GM18511 (cell line): ENCODE measurements around the gene DSCAM.
"Not testable (repeated sequence)": the region's sequence is repeated elsewhere in the genome, so short reads cannot be mapped to it uniquely, and the experiment has no call there.

Source experiments
- ATAC-seq: cut with Tn5 transposase; IDR thresholded peaks from one replicate; pipeline ENCODE4 v1.9.1; 2021; ENCODE audit warnings: mild to moderate bottlenecking, moderate library complexity; ENCODE audit not compliant: unreplicated experiment

DSCAM gene

GRCh38 chr21:40472013-40472412 lies 374.9 kb downstream of the DSCAM start:
- no peak for ATAC-seq

- ATAC-seq: no peak
Observed at GRCh38 chr21:40471103-40471502, 375.9 kb downstream of the DSCAM start.

- no peak for ATAC-seq
Observed at GRCh38 chr21:40466893-40467483, 380.0 kb downstream of the DSCAM start.

GRCh38 chr21:40465382-40465781 lies 381.6 kb downstream of the DSCAM start:
- no peak for ATAC-seq

GRCh38 chr21:40463176-40463575 lies 383.8 kb downstream of the DSCAM start:
- no peak for ATAC-seq

GRCh38 chr21:40461008-40461407 lies 385.9 kb downstream of the DSCAM start:
- no peak for ATAC-seq

- no peak for ATAC-seq
Observed at GRCh38 chr21:40457741-40458140, 389.2 kb downstream of the DSCAM start.

- ATAC-seq: no peak
Observed at GRCh38 chr21:40454057-40454456, 392.9 kb downstream of the DSCAM start.

GRCh38 chr21:40453183-40453582 lies 393.8 kb downstream of the DSCAM start:
- no peak for ATAC-seq

GRCh38 chr21:40452548-40452947 lies 394.4 kb downstream of the DSCAM start:
- no peak for ATAC-seq

- ATAC-seq: no peak
Observed at GRCh38 chr21:40447016-40447415, 399.9 kb downstream of the DSCAM start.

- no peak for ATAC-seq
Observed at GRCh38 chr21:40445349-40445921, 401.5 kb downstream of the DSCAM start.

GRCh38 chr21:40439581-40439980 lies 407.4 kb downstream of the DSCAM start:
- not testable (repeated sequence) for ATAC-seq

- no peak for ATAC-seq
Observed at GRCh38 chr21:40438616-40439015, 408.3 kb downstream of the DSCAM start.

GRCh38 chr21:40436261-40436660 lies 410.7 kb downstream of the DSCAM start:
- no peak for ATAC-seq

- no peak for ATAC-seq
Observed at GRCh38 chr21:40433538-40433937, 413.4 kb downstream of the DSCAM start.

- no peak for ATAC-seq
Observed at GRCh38 chr21:40425981-40426380, 421.0 kb downstream of the DSCAM start.

GRCh38 chr21:40422896-40423635 lies 423.9 kb downstream of the DSCAM start:
- no peak for ATAC-seq

- ATAC-seq: no peak
Observed at GRCh38 chr21:40421121-40421520, 425.8 kb downstream of the DSCAM start.

GRCh38 chr21:40416572-40416971 lies 430.4 kb downstream of the DSCAM start:
- ATAC-seq: no peak

GRCh38 chr21:40408561-40408960 lies 438.4 kb downstream of the DSCAM start:
- ATAC-seq: no peak

- no peak for ATAC-seq
Observed at GRCh38 chr21:40404396-40404800, 442.6 kb downstream of the DSCAM start.
